Mucosa of descending colon (tissue), 3 donors: ENCODE measurements around the gene ACOT7. TPM values are rescaled to one million over a fixed set of nuclear protein-coding genes. Genes with fewer than 3 reads are reported as not detected.

ENCODE experiments used
- ATAC-seq: fragments of 200-7000 bp; cut with Tn5 transposase; one replicate; pipeline ENCODE4 v1.9.1; 2020; ENCODE audit warnings: mild to moderate bottlenecking, moderate library complexity
- DNase-seq, 3 donors: peaks; one replicate each; pipeline ENCODE4 v3.0.0-alpha.2; 2020
- H3K36me3 ChIP-seq: fragments of 200-600 bp; one replicate; pipeline ENCODE4 v1.8.0; 2021; ENCODE audit warnings: low read depth, mild to moderate bottlenecking
- H3K4me1 ChIP-seq: fragments of 200-600 bp; one replicate; pipeline ENCODE4 v1.8.0; 2021; ENCODE audit warnings: low read depth, mild to moderate bottlenecking
- H3K4me3 ChIP-seq: fragments of 200-600 bp; one replicate; pipeline ENCODE4 v1.8.0; 2021; ENCODE audit warnings: mild to moderate bottlenecking
- H3K9me3 ChIP-seq: fragments of 200-600 bp; one replicate; pipeline ENCODE4 v1.8.0; 2021; ENCODE audit warnings: mild to moderate bottlenecking
- intact Hi-C, 2 donors: fragments of 100-400 bp; cut with DNase I in 1 of 2; cut with micrococcal nuclease in 1 of 2; formaldehyde crosslinking; loops; one replicate each; pipeline versions ENCODE4 v1.11.0 to v1.11.1; 2022; cut with DNase I, micrococcal nuclease
- total RNA-seq, 3 donors: library from RNA; stranded (reverse); fragmentation: NEBNext Ultra II Directional in 2 of 3; extraction: Animal tissue kit (Norgen Biotek cat#: 25700) in 2 of 3; gene quantifications; one replicate each; pipeline versions ENCODE4 v1.2.1 to v1.2.4, GENCODE V29; 2021 to 2023
- TF ChIP-seq, protein P1 (sequence below): fragments of 200-600 bp; IDR thresholded peaks from one replicate; pipeline ENCODE4 v1.8.0; 2022; ENCODE audit warnings: antibody characterized with exemption, mild to moderate bottlenecking
- donor health status: DM: no; HTN: no; CAD: no; lungs with moderate emphysema.
- donor health status: DM: no; HTN: no; CAD: no.
- donor health status: DM: no; HTN: yes; CAD: no.

ACOT7 gene
- total RNA-seq, 3 donors from 2014 or later: 37.9 to 60.1 (median 42.7) TPM

DNA sequence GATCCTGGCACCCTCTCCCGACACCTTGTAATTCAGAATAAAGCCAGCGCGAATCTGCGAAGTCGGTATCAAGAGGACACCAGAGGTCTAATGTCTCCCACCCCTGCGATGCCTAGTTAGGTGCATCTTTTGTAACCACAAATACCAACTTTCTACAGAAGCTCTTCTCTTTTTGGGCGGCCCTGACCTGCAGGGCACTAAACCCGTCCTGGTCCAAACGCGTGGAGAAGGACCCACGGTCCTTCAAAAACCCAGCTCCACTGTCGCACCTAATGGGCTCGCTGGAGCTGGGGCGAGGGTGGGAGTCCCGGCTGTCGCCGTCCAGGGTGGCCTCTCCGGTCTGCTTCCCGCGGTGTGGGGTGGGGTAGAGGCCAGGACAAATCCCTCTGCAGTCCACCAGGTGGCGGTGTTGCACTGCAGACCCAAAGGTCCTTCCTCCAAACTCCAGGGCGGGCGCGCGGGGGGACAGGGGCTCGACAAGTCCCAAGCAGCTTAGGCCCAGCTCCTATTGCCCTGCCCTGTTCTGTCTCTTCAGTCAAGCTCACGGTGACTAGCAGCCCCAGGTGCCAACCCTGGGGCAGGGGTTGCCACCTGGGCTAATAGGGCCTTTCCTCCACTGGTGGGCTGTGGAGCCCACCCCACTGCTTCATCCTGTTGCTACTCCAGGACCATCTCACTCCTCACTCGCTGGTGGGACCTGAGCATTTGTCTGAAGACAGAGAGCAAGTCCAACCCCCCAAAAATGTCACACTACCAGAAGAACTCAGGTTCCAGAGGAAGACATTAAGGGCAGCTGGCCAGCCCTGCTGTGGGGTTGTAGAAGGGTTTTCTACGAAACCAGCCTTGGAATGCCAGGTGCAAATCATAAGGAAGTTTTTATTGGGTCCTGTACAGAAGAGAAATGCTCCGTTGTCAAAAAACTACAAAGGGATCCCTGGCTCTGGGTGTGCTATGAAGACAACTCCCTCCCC lies 146.8 kb downstream of the ACOT7 start:
- intact Hi-C loops: loop anchor here (2.0 to 10.0 kb wide), 3 partner anchors 91 to 158 kb away; no protein-coding TSS in a partner anchor
- Histone ChIP-seq H3K9me3 (no peaks in the 10 kb centered on the region), H3K4me1 (peaks cover 17% of the 10 kb centered on the region), H3K36me3 (no peaks in the 10 kb centered on the region), H3K4me3 (no peak overlapping the region)
- TF ChIP-seq, protein P1, sequence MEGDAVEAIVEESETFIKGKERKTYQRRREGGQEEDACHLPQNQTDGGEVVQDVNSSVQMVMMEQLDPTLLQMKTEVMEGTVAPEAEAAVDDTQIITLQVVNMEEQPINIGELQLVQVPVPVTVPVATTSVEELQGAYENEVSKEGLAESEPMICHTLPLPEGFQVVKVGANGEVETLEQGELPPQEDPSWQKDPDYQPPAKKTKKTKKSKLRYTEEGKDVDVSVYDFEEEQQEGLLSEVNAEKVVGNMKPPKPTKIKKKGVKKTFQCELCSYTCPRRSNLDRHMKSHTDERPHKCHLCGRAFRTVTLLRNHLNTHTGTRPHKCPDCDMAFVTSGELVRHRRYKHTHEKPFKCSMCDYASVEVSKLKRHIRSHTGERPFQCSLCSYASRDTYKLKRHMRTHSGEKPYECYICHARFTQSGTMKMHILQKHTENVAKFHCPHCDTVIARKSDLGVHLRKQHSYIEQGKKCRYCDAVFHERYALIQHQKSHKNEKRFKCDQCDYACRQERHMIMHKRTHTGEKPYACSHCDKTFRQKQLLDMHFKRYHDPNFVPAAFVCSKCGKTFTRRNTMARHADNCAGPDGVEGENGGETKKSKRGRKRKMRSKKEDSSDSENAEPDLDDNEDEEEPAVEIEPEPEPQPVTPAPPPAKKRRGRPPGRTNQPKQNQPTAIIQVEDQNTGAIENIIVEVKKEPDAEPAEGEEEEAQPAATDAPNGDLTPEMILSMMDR: peak; percentile 82
- peak; percentile 70 for ATAC-seq
- peak; percentile 76 to 86 (median 85) for DNase-seq

DNA sequence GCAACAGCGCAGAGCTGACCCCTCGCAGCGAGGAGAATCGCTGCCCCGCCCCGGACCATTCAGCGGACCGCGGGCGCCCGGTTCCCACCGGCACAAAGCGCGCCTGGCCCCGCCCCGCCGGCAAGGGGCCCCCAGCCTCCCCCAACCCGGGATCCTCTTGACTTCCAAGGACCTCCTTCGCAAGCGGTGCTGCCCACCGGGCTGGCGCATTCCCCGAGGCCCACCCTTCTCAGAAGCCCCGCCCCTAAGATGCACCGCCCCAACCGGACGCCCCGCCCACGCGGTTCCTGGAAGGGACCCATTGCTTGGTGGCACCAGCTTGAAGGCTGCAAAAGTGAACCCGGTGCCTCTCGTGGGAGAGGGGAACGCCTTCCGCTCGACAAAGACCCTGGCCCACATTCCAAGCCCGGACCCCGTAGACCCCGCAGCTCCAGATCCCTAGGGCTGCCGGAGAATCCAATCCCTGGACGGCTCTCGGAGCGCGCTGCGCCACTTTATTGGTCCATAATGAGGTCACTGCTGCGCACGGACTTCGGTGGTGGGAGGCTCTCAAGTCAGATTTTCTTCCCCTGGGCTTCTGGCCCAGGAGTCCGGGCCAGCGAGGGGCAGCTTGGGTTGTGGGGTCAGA lies 147.6 kb downstream of the ACOT7 start:
- peak; percentile 24 for ATAC-seq
- Histone ChIP-seq H3K4me3 (no peak overlapping the region), H3K9me3 (no peaks in the 10 kb centered on the region), H3K4me1 (peaks cover 18% of the 10 kb centered on the region), H3K36me3 (no peaks in the 10 kb centered on the region)
- intact Hi-C loops: loop anchor here (2.0 to 10.0 kb wide), 3 partner anchors 91 to 159 kb away; no protein-coding TSS in a partner anchor
- TF ChIP-seq, protein P1: no peak
- DNase-seq: peak in 2 of 3 donors; percentile 68 to 74

DNA sequence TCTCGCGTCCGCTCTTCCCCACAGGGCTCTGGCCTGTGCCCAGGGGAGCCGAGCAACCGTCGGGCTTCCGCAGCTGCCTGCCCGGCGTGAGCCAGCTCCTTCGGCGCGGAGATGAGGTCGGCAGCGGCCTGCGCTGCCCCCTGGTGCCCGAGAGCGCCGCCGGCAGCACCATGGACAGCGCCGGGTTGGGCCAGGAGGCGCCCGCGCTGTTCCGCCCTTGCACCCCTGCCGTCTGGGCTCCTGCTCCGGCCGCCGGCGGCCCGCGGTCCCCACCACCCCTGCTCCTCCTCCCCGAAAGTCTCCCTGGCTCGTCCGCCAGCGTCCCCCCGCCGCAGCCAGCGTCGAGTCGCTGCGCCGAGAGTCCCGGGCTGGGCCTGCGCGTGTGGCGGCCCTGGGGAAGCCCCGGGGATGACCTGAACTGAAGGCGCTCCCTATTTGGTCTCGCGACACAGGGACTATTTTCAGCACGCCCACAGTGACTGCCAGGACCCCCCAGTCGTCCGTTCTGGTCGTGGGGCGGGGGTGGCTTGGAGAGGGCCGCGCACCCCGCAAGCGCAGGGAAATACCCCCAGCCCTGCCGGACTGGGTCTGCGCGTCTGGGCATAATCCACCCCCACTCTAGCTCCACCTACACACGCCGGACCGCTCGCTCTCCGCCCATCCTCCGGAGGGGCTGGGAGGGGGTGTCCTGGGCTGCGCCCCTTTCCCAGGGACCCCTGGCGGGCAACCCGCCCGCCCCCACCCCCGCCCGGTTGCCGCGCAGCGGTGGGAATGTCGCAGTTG lies 148.3 kb downstream of the ACOT7 start:
- H3K4me3 ChIP-seq: no peak overlapping the region
- TF ChIP-seq, protein P1: peak; percentile 75

DNA sequence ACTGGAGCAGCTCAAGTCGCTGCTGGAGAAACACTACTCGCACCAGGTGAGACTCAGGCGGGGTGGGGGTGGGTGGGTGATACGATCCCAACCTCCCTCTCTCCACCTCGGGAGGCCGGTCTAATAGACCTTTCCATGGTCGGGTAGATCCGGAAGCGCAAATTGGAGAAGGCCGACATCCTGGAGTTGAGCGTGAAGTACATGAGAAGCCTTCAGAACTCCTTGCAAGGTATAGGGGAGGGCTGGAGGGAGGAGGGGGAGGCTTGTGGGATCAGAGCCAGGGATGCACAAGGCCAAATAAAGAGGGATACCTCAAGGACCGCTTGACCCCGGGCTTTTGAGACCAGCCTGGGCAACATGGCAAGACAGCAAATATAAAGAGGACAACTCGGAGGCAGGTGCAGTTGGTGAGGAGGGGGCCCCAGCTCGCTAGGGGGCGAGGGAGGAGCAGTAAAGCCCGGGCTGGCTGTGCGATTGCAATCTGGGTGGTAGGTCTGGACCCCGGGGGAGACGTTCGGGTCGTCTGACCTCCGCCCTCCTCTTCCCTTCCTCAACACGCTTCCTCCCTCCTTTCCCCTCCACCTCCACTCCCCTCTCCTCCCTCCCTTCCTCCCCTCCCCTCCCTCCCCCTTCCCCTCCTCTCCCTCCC lies 149.0 kb downstream of the ACOT7 start:
- intact Hi-C loops: loop anchor here (5.0 to 10.0 kb wide), 2 partner anchors 93 to 160 kb away; no protein-coding TSS in a partner anchor
- DNase-seq (no peak), ATAC-seq (no peak)
- TF ChIP-seq, protein P1: no peak
- Histone ChIP-seq H3K4me1 (peaks cover 18% of the 10 kb centered on the region), H3K36me3 (no peaks in the 10 kb centered on the region), H3K9me3 (no peaks in the 10 kb centered on the region), H3K4me3 (no peak overlapping the region)

More for the DNA sequence above, 148.3 kb downstream of the ACOT7 start:
- DNase-seq (peak; percentile 81 to 89 (median 88)), ATAC-seq (peak; percentile 85)
- Histone ChIP-seq H3K36me3 (no peaks in the 10 kb centered on the region), H3K4me1 (peaks cover 18% of the 10 kb centered on the region), H3K9me3 (no peaks in the 10 kb centered on the region)
- intact Hi-C loops: loop anchor here (5.0 to 10.0 kb wide), 2 partner anchors 92 to 160 kb away; no protein-coding TSS in a partner anchor
